ENCODE data around the gene ARID3B. TPM values are rescaled to one million over a fixed set of nuclear protein-coding genes. Genes with fewer than 3 reads are reported as not detected.

Gene ARID3B
- total RNA-seq, 3 donors from 2014 or later: 5.2 to 6.0 (median 5.9) TPM

GRCh38 chr15:74618841-74619596, 78.0 kb downstream of the ARID3B start:
- H3K9me3 ChIP-seq: no peaks in the 10 kb centered on the region
- H3K27me3 ChIP-seq: no peaks in the 10 kb centered on the region
- intact Hi-C loops (cut with DNase I; ENCODE audit: low total_unique reads): loop anchor here (10.0 kb wide), 1 partner anchor 74 kb away; the partner anchor contains the start of gene ARID3B
- no peak for DNase-seq (ENCODE audit: low spot score in 2 of 2)
- TF ChIP-seq POLR2A (IDR thresholded peaks at IDR 0.05): no peak
- TF ChIP-seq, protein P1, sequence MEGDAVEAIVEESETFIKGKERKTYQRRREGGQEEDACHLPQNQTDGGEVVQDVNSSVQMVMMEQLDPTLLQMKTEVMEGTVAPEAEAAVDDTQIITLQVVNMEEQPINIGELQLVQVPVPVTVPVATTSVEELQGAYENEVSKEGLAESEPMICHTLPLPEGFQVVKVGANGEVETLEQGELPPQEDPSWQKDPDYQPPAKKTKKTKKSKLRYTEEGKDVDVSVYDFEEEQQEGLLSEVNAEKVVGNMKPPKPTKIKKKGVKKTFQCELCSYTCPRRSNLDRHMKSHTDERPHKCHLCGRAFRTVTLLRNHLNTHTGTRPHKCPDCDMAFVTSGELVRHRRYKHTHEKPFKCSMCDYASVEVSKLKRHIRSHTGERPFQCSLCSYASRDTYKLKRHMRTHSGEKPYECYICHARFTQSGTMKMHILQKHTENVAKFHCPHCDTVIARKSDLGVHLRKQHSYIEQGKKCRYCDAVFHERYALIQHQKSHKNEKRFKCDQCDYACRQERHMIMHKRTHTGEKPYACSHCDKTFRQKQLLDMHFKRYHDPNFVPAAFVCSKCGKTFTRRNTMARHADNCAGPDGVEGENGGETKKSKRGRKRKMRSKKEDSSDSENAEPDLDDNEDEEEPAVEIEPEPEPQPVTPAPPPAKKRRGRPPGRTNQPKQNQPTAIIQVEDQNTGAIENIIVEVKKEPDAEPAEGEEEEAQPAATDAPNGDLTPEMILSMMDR (IDR thresholded peaks at IDR 0.05): no peak
- no peak for TF ChIP-seq POLR2AphosphoS5 (IDR thresholded peaks at IDR 0.05)
- H3K4me3 ChIP-seq: no peak overlapping the region
- H3K36me3 ChIP-seq: peaks cover 5% of the 10 kb centered on the region
- peaks cover 0 to 31% of the 10 kb centered on the region in 2 donors for H3K4me1 ChIP-seq
- peak overlapping the region in 1 of 2 donors; percentile 30 for H3K27ac ChIP-seq

DNA sequence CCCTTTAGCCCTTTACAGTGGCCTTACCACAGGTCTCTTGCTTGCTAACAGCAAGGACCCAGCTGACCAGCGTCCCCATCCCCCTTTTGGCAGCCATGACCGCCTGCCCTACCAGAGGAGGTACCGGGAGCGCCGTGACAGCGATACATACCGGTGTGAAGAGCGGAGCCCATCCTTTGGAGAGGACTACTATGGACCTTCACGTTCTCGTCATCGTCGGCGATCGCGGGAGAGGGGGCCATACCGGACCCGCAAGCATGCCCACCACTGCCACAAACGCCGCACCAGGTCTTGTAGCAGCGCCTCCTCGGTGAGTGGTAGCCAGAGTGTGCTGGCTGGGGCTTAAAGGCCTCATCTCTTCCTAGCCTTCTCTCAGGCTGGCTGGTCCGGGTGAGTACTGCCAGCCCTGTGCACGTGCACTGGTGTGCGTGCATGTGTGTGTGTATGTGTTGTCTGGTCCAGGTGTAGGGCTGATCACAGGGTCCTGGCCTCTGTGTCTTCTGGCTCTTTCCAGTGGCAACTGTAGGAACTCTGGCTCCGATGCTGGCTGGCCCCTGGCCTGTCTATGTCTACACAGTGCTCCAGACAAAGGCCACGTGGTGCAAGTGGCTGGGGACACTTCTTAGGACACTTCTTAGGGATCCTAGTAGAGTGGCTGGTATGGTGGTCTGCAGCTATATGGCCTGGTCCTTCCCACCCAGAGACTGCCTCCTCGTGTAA, 79.1 kb downstream of the ARID3B start:
- intact Hi-C loops (cut with DNase I; ENCODE audit: low total_unique reads): loop anchor here (10.0 kb wide), 1 partner anchor 75 kb away; the partner anchor contains the start of gene ARID3B
- Histone ChIP-seq H3K27me3 (no peaks in the 10 kb centered on the region), H3K4me3 (no peak overlapping the region), H3K27ac (no peak overlapping the region), H3K36me3 (peaks cover 10% of the 10 kb centered on the region), H3K4me1 (peaks cover 0 to 31% of the 10 kb centered on the region in 2 donors), H3K9me3 (no peaks in the 10 kb centered on the region)
- TF ChIP-seq POLR2A (IDR thresholded peaks at IDR 0.05): no peak
- no peak for DNase-seq (ENCODE audit: low spot score in 2 of 2)

GRCh38 chr15:74620636-74621545, 79.9 kb downstream of the ARID3B start:
- Histone ChIP-seq H3K4me1 (peaks cover 0 to 31% of the 10 kb centered on the region in 2 donors), H3K27ac (no peak overlapping the region), H3K4me3 (peak overlapping the region in 1 of 3 donors; percentile 20), H3K9me3 (no peaks in the 10 kb centered on the region), H3K27me3 (no peaks in the 10 kb centered on the region), H3K36me3 (peaks cover 18% of the 10 kb centered on the region)
- intact Hi-C loops (cut with DNase I; ENCODE audit: low total_unique reads): no loop called here
- peak in 1 of 2 donors; percentile 72 for DNase-seq (ENCODE audit: low spot score in 2 of 2)
- no peak for TF ChIP-seq POLR2A (IDR thresholded peaks at IDR 0.05)
- peak in 2 of 3 donors; percentile 22 to 28 for TF ChIP-seq POLR2AphosphoS5 (IDR thresholded peaks at IDR 0.05)
- TF ChIP-seq, protein P1 (IDR thresholded peaks at IDR 0.05): peak in 2 of 3 donors; percentile 54 to 82

DNA sequence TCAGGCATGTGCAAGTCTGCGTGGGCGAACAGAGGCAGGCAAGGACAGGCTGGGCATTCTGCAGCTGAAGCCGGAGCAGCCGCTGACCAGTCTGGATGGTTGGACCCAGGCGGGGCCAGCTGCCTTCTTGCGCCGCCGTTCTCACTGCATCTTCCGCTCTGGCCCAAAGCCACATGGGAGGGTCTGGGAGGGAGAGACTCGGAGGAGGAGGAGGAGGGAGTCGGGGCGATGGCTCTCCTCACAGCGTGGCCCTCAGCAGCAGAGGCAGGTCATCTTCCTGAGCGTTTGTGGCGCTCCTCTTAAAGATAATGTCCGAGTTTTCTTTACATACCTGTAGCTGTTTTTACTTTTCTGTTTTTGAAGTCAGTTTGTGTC, 80.5 kb downstream of the ARID3B start:
- TF ChIP-seq POLR2AphosphoS5 (IDR thresholded peaks at IDR 0.05): no peak
- no peak for TF ChIP-seq POLR2A (IDR thresholded peaks at IDR 0.05)
- TF ChIP-seq, protein P1 (IDR thresholded peaks at IDR 0.05): no peak
- intact Hi-C loops (cut with DNase I; ENCODE audit: low total_unique reads): no loop called here
- DNase-seq (ENCODE audit: low spot score in 2 of 2): no peak
- H3K27me3 ChIP-seq: no peaks in the 10 kb centered on the region
- H3K4me1 ChIP-seq: peaks cover 0 to 30% of the 10 kb centered on the region in 2 donors
- no peak overlapping the region for H3K27ac ChIP-seq
- peaks cover 18% of the 10 kb centered on the region for H3K36me3 ChIP-seq
- no peaks in the 10 kb centered on the region for H3K9me3 ChIP-seq
- peak overlapping the region in 1 of 3 donors; percentile 20 for H3K4me3 ChIP-seq

DNA sequence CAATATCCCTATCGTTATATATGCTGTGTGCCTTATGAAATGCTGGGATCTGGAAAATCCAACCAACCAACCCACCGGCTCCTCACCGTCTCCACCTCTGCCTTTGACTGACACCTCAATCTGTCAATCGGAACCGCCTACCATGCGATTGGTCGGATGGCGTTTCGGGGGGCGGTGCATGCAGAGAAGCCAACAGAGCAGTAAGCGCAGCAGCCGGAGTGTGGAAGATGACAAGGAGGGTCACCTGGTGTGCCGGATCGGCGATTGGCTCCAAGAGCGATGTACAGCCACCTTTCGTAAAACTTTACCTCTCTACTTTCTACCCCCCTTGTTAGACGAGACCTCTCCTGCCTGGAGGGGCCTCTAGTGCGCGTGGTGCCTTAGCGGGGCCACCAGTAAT, 80.9 kb downstream of the ARID3B start:
- H3K4me3 ChIP-seq: no peak overlapping the region
- H3K4me1 ChIP-seq: peaks cover 0 to 26% of the 10 kb centered on the region in 2 donors
- TF ChIP-seq, protein P1 (IDR thresholded peaks at IDR 0.05): no peak
- TF ChIP-seq POLR2AphosphoS5 (IDR thresholded peaks at IDR 0.05): no peak
- TF ChIP-seq POLR2A (IDR thresholded peaks at IDR 0.05): no peak
- no peaks in the 10 kb centered on the region for H3K27me3 ChIP-seq
- H3K27ac ChIP-seq: no peak overlapping the region
- H3K9me3 ChIP-seq: no peaks in the 10 kb centered on the region
- no peak for DNase-seq (ENCODE audit: low spot score in 2 of 2)
- peaks cover 18% of the 10 kb centered on the region for H3K36me3 ChIP-seq
- intact Hi-C loops (cut with DNase I; ENCODE audit: low total_unique reads): no loop called here

Measured in breast epithelium (tissue), 4 donors.